Psoas muscle (tissue), 8 donors: ENCODE measurements around the gene OSBPL6. TPM values are rescaled to one million over a fixed set of nuclear protein-coding genes. Genes with fewer than 3 reads are reported as not detected.
"Not testable (repeated sequence)": the region's sequence is repeated elsewhere in the genome, so short reads cannot be mapped to it uniquely, and the experiment has no call there.

Experiments used
- ATAC-seq, 4 donors: fragments of 200-7000 bp; cut with Tn5 transposase; one replicate each; pipeline ENCODE4 v1.9.1; 2020; ENCODE audit warnings: moderate library complexity in 3 of 4, mild to moderate bottlenecking in 2 of 4
- DNase-seq, 2 donors: peaks; one replicate each; pipeline ENCODE4 v3.0.0-alpha.2; 2020
- H3K27ac ChIP-seq: fragments of 200-600 bp; one replicate; pipeline ENCODE4 v1.8.0; 2022
- H3K27me3 ChIP-seq, 3 donors: fragments of 200-600 bp in 1 of 3; one replicate each; pipeline versions ENCODE4 v1.6.1 to v1.8.0; 2013 to 2022; ENCODE audit warnings: low read length in 2 of 3, mild to moderate bottlenecking in 2 of 3, moderate library complexity in 1 of 3; ENCODE audit not compliant: insufficient read depth in 3 of 3
- H3K36me3 ChIP-seq, 2 donors: fragments of 200-600 bp in 1 of 2; one replicate each; pipeline versions ENCODE4 v1.6.1 to v1.8.0; 2013 to 2022; ENCODE audit warnings: low read depth in 1 of 2, mild to moderate bottlenecking in 1 of 2, moderate library complexity in 1 of 2; ENCODE audit not compliant: insufficient read depth in 1 of 2
- H3K4me1 ChIP-seq: fragments of 200-600 bp; one replicate; pipeline ENCODE4 v1.8.0; 2022
- H3K4me3 ChIP-seq: fragments of 200-600 bp; one replicate; pipeline ENCODE4 v1.8.0; 2022; ENCODE audit warnings: mild to moderate bottlenecking
- H3K9me3 ChIP-seq: fragments of 200-600 bp; one replicate; pipeline ENCODE4 v1.8.0; 2022
- WGBS, 3 donors: extraction: QIAGEN DNeasy Blood & Tissue Kit; methylation state at CpG; one replicate each; pipeline versions ENCODE4 v1.1.6 to v1.1.7; 2013; 5-methylcytosine and 5-hydroxymethylcytosine counted together
- intact Hi-C, 2 donors: fragments of 100-400 bp; cut with DNase I; formaldehyde crosslinking; loops; one replicate each; pipeline versions ENCODE4 v1.11.0 to v1.14.2; 2022
- polyA plus RNA-seq, 3 donors: library from polyadenylated mRNA; stranded (reverse); fragments of 200-250 nt; gene quantifications; one replicate each; pipeline ENCODE4 v1.2.3, GENCODE V29; 2013
- total RNA-seq, 4 donors: library from RNA; stranded (reverse); fragmentation: NEBNext Ultra II Directional in 2 of 4; extraction: Animal tissue kit (Norgen Biotek cat#: 25700) in 2 of 4; gene quantifications; one replicate each; pipeline versions ENCODE4 v1.2.1 to v1.2.4, GENCODE V29; 2021 to 2023
- TF ChIP-seq, protein P1 (sequence below): fragments of 200-600 bp; IDR thresholded peaks from one replicate; pipeline ENCODE4 v1.8.0; 2022; ENCODE audit warnings: antibody characterized with exemption
- donor health status: healthy with polysubstance abuse.
- donor health status: DM: no; HTN: no; CAD: no; lungs with moderate emphysema.
- donor health status: Bipolar disorder and iron deficiency.
- donor health status: healthy.
- donor health status: DM: yes; HTN: yes; CAD: no.
- donor health status: DM: no; HTN: no; CAD: no.
- donor health status: DM: no; HTN: no; CAD: no.
- donor health status: DM: yes; HTN: yes; CAD: no.

OSBPL6 gene
- total and polyA plus RNA-seq, 7 donors = 11.4 to 147 (median 36.2) TPM

DNA sequence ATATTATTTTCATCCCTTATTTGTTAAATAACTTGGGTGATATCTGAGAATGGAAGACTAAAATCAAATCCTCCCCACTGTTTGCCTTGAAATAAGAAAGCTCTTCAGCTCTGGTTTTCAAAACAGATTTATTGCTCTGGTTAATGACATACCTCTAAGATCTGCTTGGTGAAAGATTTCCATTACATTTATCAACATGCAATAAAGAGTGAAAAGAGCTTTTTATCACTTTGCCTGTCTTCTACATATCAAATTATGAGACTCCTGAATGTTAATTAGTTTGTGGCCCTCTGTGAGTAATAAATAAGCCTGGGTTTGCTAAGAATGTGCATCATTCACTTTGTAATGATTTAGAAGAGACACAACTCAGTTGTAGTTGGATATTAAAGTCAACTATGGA lies 140.9 kb downstream of the OSBPL6 start:
- no peak for DNase-seq
- Histone ChIP-seq H3K36me3 (peaks cover 4 to 83% of the 10 kb centered on the region in 2 donors), H3K27me3 (no peaks in the 10 kb centered on the region), H3K27ac (no peak overlapping the region), H3K4me3 (no peak overlapping the region), H3K4me1 (peaks cover 22% of the 10 kb centered on the region), H3K9me3 (no peaks in the 10 kb centered on the region)
- TF ChIP-seq, protein P1, sequence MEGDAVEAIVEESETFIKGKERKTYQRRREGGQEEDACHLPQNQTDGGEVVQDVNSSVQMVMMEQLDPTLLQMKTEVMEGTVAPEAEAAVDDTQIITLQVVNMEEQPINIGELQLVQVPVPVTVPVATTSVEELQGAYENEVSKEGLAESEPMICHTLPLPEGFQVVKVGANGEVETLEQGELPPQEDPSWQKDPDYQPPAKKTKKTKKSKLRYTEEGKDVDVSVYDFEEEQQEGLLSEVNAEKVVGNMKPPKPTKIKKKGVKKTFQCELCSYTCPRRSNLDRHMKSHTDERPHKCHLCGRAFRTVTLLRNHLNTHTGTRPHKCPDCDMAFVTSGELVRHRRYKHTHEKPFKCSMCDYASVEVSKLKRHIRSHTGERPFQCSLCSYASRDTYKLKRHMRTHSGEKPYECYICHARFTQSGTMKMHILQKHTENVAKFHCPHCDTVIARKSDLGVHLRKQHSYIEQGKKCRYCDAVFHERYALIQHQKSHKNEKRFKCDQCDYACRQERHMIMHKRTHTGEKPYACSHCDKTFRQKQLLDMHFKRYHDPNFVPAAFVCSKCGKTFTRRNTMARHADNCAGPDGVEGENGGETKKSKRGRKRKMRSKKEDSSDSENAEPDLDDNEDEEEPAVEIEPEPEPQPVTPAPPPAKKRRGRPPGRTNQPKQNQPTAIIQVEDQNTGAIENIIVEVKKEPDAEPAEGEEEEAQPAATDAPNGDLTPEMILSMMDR = no peak
- intact Hi-C loops = no loop called here
- no peak for ATAC-seq

DNA sequence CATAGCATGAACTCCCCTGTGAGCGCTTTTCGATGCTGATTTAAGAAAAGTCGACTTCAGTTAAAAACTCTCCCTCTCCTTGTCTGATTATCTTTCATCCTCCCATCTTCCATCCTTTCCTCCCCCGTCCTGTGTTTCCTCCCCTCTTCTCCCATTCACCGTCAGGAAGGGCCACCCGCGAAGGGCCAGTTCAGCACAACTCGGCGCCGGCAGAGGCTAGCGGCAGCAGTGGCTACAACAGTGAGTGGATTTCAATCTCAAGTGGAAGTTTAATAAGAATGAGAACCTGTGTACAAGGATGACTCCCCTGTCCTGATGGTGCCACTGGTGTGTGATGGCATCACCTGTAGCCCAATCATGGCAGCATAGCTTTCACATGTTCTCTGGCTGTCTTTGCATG lies 149.8 kb downstream of the OSBPL6 start:
- ATAC-seq (no peak), DNase-seq (no peak)
- TF ChIP-seq, protein P1 = no peak
- WGBS, 3 donors = 90 to 96% (median 91%) methylated on average over 11 of the region's 11 CpGs
- H3K27me3 ChIP-seq = no peaks in the 10 kb centered on the region
- H3K36me3 ChIP-seq = peaks cover 4 to 98% of the 10 kb centered on the region in 2 donors
- H3K4me1 ChIP-seq = no peaks in the 10 kb centered on the region
- H3K27ac ChIP-seq = no peak overlapping the region
- H3K4me3 ChIP-seq = no peak overlapping the region
- intact Hi-C loops = loop anchor here in 1 of 2 donors (5.0 kb wide), 1 partner anchor 33 kb away; no protein-coding TSS in a partner anchor
- no peaks in the 10 kb centered on the region for H3K9me3 ChIP-seq

GRCh38 chr2:178345951-178346350 lies 151.6 kb downstream of the OSBPL6 start:
- Histone ChIP-seq H3K4me3 (no peak overlapping the region), H3K27ac (no peak overlapping the region), H3K9me3 (no peaks in the 10 kb centered on the region), H3K27me3 (no peaks in the 10 kb centered on the region), H3K36me3 (peaks cover 4 to 98% of the 10 kb centered on the region in 2 donors), H3K4me1 (no peaks in the 10 kb centered on the region)
- intact Hi-C loops = no loop called here
- TF ChIP-seq, protein P1 = no peak
- DNase-seq (no peak), ATAC-seq (no peak)
- WGBS, 3 donors = 96% methylated on average over 2 of the region's 2 CpGs

DNA sequence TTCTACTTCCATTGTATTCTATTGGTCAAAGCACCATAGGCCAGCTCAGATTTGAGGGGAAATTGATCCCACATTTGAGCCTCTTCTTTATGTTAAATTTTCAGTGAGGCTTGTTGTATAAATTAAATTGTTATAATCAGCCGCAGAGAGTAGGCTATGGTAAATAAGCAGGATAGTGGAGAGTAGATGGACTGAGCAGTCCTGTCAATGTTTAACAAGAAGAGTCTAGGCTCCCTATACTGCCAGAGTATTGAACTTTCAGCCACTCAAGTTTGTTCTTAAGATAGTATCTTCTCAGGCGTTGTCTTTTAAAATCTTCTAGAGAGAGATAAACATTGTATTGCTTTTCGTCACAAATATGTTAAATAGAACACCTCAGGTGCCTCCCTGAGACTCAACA lies 155.7 kb downstream of the OSBPL6 start:
- intact Hi-C loops = no loop called here
- Histone ChIP-seq H3K27me3 (no peaks in the 10 kb centered on the region), H3K4me3 (no peak overlapping the region), H3K27ac (no peak overlapping the region), H3K4me1 (no peaks in the 10 kb centered on the region), H3K9me3 (no peaks in the 10 kb centered on the region), H3K36me3 (peaks cover 7 to 91% of the 10 kb centered on the region in 2 donors)
- DNase-seq = no peak
- 92 to 96% (median 94%) methylated on average over 3 of the region's 3 CpGs for WGBS, 3 donors
- TF ChIP-seq, protein P1 = no peak
- no peak for ATAC-seq

DNA sequence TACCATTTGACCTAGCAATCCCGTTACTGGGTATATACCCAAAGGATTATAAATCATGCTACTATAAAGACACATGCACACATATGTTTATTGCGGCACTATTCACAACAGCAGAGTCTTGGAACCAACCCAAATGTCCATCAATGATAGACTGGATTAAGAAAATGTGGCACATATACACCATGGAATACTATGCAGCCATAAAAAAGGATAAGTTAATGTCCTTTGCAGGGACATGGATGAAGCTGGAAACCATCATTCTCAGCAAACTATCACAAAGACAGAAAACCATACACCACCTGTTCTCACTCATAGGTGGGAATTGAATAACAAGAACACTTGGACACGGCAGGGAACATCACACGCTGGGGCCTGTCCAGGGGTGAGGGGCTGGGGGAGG lies 163.4 kb downstream of the OSBPL6 start:
- ATAC-seq, intact Hi-C loops, H3K27ac ChIP-seq, H3K4me3 ChIP-seq, DNase-seq, H3K4me1 ChIP-seq, H3K27me3 ChIP-seq: not testable (repeated sequence)
- H3K36me3 ChIP-seq = peaks cover 0 to 46% of the 10 kb centered on the region in 2 donors
- peaks cover 15% of the 10 kb centered on the region for H3K9me3 ChIP-seq
- WGBS, 3 donors = 94 to 96% (median 96%) methylated on average over 4 of the region's 4 CpGs
